Keratinocyte (primary cell): ENCODE measurements around the gene DUSP10.

ENCODE experiments used
- CTCF ChIP-seq, 3 experiments: IDR thresholded peaks in 1 of 3; conservative IDR thresholded peaks in 1 of 3; optimal IDR thresholded peaks in 1 of 3; 2 replicates in 2 of 3; 3 replicates in 1 of 3; pipeline versions ENCODE3 to v1.5.1; 2011; ENCODE audit warnings: low read length in 3 of 3, mild to moderate bottlenecking in 3 of 3, moderate library complexity in 2 of 3, control low read depth in 1 of 3, inconsistent platforms in 1 of 3; ENCODE audit not compliant: insufficient read depth in 2 of 3; ENCODE audit errors: extremely low read depth in 1 of 3
- EZH2 ChIP-seq: IDR thresholded peaks from one replicate; pipeline ENCODE4 v1.6.1; 2012; ENCODE audit warnings: inconsistent platforms, mild to moderate bottlenecking, low read length, moderate library complexity

GRCh38 chr1:221697923-221698425, 43.9 kb downstream of the DUSP10 start:
- no peak for TF ChIP-seq CTCF (optimal IDR thresholded peaks at IDR 0.05 in 1 of 3, IDR thresholded peaks at IDR 0.05 in 1 of 3, conservative IDR thresholded peaks at IDR 0.05 in 1 of 3; ENCODE audit: extremely low read depth in 1 of 3, insufficient read depth in 2 of 3, low read length in 3 of 3)
- no peak for TF ChIP-seq EZH2
